Measurements from ENCODE around the gene EFHC1.

EFHC1 gene

DNA sequence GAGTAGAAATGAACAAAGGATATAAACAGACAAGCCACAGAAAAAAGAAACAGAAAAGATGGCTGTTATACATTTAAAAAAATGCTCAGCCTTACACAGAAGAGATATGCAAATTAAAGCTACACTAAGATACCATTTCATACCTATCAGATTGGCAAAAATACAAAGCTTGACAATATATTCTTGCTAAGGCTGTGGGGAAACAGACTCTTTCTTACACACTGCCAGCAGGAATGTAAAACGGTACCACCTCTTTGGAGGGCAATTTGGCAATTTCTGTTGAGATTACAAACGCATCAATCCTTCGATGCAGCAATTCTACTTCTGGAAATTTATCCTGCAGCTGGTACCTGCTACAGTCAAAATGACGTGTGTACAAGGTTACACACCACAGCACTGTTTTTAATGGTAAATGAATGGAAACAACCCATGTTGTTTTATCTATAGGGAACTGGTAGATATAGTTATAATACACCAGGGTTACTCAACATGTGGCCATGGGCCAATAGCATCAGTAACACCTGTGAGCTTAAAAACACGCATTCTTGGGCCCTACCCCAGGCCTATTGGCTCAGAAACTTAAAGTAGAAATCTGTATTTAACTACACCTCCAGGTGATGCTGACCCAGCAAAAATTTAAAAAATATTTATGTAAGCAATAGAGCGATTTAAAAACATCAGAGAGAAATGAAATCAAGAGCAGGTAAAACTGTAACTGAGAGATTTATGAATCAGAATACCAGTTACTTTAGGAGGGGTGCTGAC lies 103.4 kb downstream of the EFHC1 start:
- no peak for DNase-seq

DNA sequence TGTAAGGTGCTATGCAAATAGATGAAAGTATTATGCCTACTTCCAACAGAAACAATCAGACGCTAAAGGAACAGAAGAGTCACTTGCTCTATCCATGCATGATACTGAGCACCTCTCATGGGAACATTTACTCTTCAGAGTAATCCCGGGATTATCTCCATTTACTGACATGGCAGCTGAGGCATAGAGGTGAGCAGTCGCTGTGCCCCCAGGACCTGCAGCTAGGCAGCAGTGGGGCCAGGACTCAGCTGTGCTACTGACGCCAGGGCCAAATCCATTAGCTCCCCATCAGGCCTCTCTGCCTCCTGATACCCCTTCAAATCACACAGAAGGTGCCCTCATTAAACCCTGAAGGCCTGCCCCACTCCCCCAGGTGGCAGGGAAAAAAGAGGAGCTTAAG lies 104.8 kb downstream of the EFHC1 start:
- DNase-seq, result no peak

DNA sequence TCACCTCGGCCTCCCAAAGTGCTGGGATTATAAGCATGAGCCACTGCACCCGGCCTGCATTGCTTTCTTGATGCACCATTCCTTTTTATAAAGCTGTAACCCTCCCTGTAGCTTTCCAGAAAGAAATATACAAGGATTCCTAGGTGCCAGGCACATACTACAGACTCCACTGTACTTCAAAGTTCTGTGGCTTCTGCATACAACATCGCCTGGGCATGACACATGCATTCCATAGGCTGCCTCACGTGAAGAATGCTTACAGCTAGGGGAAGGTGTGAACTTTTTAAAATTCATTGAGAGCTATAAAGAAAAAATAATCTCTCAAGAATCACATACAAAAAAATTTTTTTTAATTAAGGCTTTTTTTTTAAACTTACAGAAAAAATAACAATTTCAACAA lies 106.5 kb downstream of the EFHC1 start:
- DNase-seq, result no peak

DNA sequence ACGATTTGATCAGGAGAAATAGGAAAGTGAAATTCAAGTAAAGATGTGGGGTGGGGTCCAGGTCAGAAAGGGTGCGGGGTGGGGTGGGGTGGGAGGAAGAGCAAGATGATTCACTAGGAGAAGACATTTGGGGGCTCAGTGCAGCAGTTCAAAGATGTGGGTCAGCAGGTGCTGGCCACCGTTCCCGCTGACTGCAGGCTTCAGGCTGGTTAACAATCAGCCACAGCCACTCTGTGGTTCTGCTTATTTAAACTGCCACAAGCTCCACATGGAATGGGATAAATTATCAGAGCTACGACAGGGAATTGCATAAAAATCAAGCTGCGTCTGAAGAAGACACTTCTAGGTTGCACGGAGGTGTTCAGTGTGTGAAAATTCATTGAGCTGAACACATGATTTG lies 107.3 kb downstream of the EFHC1 start:
- DNase-seq, result no peak

DNA sequence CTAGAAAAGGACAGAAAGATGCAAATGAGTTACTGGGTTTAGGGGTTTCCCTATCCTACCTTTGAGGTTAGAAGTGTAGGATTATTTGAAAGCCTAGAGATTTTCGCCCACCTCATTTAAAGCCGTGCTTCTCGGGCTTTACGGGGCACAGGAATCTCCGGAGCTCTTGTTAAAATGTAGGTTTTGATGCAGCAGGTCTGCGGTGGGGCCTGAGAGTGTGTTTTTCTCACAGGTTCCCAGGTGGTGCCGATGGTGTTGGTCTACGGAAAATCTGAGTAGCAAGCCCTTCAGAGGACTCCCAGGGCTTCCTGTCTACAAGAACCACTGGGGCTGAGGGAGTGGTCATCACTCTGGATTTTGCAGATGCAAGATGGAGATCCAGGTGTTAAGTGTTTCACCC lies 109.2 kb downstream of the EFHC1 start:
- no peak for DNase-seq

DNA sequence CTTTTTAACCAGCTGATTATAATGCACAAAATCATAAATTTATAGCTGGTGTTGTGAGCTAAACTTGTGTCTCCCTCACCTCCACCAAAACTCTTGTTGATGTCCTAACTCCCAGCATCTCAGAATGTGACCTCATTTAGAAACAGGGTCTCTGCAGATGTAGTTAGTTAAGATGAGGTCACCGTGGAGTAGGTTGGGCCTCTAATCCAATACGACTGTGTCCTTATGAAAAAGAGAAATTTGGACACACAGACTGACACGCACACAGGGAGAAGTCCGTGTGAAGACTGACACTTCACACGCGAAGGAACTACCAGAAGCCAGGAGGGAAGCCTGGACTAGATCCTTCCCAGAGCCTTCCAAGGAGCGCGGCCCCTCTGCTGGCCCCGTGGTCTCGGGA lies 110.2 kb downstream of the EFHC1 start:
- no peak for DNase-seq

DNA sequence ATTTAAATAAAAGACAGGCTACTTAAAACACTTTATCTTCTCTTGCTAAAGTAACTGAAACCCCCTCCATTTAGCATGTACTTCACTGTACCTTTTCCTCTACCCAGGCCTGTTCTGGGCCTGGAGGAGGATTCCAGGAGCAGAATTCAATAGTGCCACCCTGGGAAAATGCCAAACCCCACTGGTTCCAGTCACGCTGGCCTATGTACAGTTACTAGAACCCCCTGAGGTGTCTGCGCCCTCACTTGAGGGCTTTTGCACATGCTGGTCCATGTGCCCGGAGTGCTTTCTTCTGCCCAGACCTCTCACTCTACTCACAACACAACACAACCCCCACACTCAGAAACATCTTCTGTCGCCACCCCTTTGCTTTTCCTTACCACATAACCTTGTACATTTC lies 111.3 kb downstream of the EFHC1 start:
- no peak for DNase-seq

DNA sequence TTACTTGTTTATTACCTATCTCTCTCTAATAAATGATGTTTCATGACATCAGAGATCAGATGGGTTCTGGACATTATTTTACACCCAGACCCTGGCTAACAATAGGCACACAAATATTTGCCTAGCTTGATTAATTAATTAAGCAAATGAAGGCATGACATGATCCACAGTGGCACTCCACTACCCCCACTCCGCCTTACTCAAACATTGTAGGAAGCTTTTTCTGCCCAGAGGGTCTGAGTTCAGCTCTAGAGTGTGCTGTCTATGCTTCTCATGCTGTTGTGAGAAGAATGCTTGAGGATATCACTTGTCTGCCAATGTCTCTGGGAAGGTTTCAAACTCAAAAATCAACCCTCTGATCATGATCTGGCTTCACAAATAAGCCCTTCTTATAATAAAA lies 111.7 kb downstream of the EFHC1 start:
- no peak for DNase-seq

DNA sequence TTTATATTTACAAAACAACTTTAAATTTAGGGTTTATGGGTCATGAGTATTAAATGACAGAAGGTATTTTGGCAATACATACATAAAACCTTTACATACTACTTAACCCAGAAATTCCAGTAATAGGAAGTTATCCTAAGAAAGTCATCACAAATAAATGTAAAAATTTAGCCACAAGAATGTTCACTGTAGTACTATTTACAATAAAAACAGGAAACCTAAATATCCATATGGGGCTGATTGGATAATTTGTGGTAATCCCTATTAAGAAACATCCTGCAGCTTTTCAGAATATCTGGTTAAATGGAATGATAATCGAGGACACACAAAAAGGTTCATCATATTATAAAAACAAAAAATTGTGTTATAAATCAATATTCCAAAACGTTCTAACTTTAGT lies 112.3 kb downstream of the EFHC1 start:
- no peak for DNase-seq

DNA sequence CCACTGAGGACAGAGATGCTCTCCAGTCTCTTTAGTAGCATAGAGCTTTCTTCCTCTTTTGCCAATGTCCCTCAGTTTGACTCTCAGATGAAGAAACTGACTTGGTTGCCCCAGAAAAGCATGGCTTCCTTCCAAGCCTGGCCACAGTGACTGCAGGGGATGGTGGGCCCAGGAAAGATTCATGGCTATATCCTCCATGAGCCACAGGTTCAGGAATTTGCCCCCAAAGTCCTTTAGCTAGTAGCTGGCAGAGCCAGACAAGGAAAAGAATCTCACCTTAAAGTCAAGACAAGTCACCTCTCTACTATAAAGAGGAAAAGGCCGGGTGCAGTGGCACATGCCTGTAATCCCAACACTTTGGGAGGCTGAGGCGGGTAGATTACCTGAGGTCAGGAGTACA lies 113.3 kb downstream of the EFHC1 start:
- no peak for DNase-seq

DNA sequence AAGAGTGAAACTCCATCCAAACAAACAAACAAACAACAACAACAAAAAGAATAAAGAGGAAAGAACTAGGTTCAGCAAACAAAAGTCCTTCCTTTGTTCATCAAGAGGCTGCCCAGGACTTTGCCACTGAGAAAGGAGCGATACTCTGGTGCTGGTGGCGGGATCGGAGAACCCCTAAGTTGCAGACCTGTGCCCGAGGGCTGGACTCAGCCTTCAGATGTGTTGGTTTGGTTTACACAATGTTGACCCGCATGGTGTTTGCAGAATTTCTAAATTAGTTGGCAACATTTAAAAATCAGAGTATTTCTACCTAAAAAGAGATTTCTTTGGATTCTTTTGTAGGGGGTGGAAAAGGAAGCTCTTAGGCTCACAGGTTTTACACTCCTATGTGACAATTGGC lies 114.2 kb downstream of the EFHC1 start:
- DNase-seq, result no peak

DNA sequence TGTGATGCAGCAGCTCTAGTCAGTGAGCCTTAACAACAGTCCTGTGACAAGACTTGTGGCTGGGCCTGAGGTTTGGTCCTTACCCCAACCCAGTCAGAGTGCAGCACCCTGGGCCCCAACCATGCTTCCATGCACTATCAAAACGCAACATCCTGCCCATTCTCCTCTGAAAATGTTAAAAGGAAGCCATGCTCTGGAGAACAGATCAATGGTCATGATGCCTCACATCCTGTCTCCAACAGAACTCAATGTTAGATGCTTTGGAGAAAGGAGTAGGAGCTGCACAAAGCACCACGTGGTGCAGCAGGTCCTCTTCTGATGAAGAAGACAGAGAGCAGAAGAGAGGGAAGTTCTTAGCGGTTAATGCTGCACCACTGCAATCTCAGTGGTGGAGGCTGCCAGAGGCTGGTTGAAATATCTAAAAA lies 114.8 kb downstream of the EFHC1 start:
- no peak for DNase-seq

DNA sequence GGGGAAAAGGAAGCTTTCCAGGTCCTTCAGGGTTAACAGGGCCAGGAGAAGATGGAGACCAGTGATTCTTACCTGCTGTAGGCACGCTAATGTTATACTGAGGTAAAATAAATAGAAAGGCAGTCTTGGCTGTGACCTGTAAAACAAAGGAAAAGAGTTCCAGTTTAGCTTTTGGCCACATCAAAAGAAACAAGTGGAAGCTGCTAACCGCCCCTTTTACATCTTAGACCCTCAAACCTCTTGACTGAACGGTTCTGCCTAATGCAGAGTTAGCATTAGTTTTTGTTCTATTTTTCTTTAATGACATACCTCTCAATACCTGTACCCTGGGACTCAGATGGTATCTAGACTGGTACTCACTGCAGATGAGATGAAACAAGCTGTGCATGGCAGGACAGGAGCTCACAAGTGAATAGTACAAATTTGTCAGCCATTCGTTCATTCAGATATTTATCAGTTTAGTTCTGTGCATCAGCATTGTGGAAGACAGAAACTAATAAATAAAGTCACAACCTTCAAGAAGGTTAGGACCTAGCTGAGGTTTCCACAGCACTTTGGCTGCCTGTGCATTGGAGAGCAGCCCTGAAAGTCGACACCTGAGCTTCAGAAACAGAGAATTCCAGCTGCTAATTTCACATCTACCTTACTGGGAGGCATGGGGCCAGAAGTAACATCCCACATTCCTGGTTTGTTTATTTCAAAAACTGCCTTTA lies 115.7 kb downstream of the EFHC1 start:
- no peak for DNase-seq

DNA sequence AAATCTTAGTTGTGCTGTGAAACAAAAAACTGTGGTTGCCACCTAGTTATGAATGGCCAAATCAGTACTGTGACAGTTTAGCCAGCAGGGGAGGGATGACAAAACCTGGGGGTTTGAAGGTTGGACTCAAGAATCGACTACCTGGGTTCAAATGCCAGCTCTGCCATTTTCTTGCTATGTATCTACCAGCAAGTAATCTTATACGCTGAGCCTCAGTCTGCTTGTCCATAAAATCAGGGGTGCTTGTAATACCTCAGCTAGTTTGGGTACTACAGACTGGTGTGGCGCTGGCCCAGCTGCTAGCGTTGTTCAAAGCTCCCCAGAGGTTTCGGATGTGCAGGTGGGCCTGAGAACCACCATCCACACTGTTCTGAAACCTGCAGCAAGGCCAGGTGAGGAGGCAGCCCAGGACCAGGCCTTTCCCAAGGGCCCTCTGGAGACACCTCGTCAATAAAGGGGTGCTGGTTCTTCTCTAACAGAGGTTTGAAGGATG lies 116.3 kb downstream of the EFHC1 start:
- DNase-seq, result no peak

DNA sequence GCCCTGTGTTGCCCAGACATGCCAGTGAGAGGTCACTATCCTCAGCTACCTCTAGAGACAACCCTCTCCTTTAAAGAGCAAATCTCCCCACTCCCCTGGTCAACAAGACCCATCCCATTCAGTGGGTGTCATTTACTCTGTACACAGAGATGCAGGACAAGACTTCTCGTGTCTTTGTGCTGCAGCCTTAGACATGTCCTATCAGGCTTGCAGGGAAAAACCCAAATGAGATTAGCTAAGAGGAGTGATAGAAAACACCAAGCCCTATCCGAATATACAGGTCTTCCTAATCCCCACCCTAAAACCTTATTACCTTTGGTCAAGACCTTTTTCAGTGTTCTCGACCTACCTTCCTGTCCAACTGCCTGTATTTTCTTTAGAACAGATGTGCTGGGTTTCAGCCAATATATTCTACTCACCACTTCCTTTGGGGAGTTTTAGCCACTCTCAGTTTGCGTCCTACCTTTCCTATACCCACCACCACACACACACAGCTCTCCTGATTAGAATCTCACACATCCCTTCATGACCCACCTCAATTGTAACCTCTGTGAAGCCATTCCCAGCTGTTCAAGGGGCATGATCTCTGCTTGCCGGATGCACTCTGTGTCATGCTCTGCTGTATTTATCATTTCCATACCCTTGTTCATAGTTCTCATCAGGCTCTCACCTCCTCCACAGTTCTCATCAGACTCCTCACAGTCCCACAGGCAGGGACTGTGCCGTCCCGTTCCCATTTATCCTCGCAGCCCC lies 117.0 kb downstream of the EFHC1 start:
- no peak for DNase-seq

DNA sequence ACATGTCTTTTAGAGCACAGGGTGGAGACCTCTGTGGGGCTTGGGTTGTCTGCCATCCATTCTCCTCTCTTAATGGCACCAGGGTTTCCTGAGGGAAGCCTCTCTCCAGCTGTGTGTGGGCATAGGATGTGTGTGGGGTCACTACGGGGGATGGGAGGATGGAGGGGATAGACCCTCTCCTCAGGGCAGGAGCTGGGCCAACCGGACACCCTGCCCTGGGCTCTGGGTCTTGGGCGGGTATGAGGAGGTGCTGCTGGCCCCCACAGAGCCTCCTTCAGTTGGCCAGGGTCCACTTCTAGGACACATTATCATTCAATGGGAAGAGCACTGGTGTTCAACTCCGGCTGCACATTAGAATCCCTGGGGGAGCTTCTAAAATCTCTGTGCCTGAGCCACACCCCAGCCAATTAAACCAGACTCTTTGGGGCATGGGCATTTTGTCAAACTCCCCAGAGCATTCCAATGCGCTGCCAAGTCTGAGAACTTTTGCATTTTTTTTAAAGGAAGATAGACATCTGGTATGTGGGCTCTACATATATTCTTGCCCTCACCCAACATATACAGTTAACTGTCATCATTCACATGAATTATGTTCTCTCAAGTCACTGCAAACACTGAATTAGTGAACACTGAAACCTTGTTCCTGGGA lies 118.2 kb downstream of the EFHC1 start:
- DNase-seq, result no peak

DNA sequence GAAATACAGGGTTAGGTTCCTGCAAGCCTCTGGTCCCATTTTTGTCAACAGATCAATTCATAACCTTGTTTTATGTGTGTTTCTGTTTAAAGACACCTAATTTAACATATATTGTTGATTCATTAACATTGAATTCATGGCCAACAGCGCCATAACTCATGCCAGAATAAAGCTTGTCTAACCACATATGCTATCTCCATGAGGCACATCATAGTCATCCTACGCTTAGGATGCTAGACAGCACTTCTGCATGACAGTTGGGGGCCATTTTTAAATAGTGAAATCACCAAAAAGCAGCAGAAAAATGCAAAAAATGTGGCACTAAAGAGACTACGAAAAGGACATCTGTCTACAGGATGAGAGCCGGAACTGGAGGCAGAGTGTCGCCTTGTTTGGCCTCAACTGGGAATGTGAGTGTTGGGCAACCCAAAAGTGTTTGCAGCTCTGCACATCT lies 118.8 kb downstream of the EFHC1 start:
- DNase-seq, result no peak

DNA sequence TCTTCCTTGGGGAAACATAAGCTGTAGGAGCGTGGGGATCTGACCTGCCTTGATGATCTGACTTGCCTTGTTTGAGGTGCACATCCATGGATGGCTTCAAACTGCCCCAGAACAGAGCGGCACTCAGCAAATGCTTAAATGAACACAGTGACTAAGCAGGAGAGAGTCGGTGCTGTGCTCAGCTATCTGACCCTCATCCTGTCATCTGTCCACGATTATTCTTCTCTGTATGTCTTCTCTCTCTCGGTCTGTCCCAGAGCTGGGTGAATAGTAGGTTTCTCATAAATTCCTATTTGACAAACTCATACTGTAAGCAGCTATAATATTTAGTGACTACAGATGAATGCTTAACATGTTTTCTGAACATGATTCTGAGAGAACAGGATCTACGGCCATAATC lies 119.5 kb downstream of the EFHC1 start:
- no peak for DNase-seq

DNA sequence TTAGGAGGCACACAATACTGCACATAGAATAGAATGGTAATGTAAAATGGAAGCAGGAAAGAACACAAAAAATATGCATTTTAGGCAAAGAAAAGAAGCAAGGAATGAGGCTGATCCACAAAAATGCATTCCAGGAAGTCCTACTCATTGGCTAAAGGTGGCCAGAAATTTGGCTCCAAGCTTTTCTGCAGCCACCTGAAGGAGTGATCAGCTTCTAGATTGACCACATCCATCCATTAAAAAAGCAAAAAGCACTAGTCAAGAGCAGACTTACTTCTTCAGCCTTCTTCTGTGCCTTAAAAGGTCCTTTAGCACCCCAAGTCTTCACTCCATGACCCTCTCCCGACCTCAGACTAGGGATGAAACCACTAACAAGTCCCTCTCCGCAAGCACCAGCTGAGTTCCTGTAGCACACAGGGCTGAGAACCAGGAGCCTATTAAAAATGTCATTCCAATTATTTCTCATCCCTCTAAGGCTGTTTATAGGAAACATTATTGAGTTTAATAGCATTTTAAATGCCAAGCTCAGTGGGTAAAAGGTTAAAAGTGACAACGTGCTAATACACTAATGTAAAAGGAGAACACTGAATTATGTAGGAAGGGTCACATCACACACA lies 120.3 kb downstream of the EFHC1 start:
- DNase-seq, result no peak

DNA sequence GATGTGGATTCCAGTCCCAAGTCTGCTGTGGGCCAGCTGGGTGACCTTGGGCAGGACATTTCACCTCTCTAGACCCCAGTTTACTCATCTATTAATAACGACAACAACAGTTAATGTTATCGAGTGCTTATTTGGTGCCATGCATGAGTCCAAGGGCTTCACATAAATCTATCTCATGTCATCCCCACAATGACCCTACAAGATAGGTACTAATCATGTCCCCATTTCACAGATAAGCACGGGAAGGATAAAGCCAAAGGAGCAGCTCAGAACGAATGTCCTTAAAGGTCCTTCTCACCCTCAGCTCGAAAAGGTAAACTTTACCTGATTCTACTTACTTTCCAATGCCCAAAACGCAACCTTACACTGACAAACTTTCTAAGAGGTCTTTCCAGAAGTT lies 121.0 kb downstream of the EFHC1 start:
- no peak for DNase-seq

DNA sequence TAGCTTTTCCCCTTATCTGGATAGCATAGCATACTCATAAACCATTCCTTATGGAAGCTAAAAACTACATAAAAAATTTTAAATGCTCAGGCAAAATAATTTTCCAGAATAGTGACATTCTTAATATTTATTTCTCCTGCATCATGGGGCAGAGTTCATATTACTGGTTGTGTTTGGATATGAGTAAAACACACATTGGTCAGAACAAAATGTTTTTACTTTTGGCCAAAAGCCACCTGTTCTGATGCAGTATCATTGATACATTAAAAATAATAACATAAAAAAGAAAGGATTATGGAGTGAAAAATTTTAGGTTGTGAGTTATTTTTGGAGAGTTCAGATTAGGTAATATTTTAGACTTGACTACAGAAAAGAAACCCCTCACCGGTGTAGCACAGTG lies 123.1 kb downstream of the EFHC1 start:
- DNase-seq, result no peak

DNA sequence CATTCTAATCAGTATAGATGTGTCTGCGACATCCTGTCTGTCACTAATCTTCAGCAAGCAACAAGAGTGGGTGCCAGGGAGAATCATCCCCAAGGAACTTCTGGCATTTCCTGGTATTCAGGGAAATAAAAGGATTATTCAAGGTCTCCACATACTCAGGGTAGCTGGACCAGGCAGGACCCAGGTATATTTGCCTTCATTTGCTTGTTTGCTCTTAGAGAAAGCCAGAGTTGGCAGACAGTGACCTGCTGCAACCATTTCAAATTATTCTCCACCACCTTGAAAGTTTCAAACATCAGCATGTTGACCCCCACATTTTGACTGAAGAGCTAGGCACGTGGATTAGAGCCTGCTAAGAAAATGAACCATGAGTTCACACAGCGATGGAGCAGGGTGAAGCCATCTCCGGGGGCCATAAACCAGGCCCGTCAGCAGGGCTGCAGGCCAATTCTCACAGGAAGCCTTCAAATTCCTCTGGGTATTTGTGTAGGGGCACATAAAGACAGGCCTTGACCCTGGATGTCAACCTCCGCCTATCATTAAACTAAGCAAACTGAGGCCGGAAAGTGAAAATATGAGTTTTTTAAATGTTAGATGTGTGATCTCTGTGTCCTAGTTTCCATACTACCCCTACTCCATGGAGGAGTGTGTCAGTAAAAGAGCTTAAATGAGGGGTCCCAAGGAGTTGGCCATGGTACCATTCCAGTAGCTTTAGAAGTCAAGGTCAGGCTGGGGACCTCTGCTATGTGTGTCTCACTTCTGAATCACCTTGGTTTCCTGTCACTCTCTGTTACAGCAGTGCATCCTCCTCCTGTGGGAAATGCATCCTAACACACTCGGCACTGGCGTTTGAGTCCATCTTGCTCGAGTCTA lies 123.8 kb downstream of the EFHC1 start:
- DNase-seq, result no peak

Measured in activated CD4-positive, alpha-beta T cell treated with anti-CD3 and anti-CD28 coated beads for 1 hour (primary cell).